Renal pelvis (tissue), 4 donors: ENCODE measurements around the gene HDAC7. TPM values are rescaled to one million over a fixed set of nuclear protein-coding genes. Genes with fewer than 3 reads are reported as not detected.

ENCODE experiments used
- DNase-seq: peaks from one replicate; pipeline ENCODE4 v3.0.0-alpha.2; 2013
- polyA plus RNA-seq, 3 donors: library from polyadenylated mRNA; unstranded; fragments of 120-200 nt; gene quantifications; one replicate each; pipeline ENCODE4 v1.2.1, GENCODE V29; 2013; ENCODE audit not compliant: insufficient read length in 3 of 3

HDAC7 gene
- polyA plus RNA-seq, 3 donors: 80.8 to 93.5 (median 90.2) TPM

DNA sequence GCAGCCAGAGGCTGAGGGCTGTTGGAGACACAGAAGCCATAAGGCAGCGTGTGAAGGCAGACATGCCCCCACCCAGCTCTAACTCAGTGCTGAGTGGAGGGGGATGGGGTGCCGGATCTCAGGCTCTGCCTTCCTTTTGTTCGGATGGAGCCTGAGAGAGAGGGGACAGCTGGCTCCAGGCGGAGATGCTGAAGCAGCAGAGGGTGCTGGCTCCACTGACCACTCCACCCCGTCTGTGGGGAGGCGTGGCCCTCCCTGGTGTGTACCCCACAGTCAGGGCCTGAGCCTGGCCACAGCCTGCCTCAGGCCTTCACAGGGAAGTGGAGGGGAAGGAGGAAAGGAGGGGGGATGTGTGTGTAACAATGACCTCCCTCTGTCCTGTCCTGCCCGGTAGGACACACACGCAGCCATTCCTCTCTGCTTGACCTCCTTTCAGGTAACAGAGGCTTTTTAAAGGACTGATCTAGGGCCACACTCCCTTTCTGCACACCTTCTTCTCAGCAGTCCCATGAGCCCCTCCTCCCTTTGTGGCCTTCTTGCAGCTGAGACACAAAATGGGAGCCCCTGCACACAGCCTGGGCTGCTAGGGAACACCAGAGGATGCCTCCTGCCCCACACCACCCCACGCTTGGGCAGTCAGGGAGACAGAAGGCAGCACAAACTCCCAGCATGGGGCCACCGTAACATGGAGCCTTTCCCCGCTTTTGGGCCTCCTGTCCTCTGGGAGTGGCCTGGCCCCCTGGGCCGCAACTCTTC is 84.8 kb downstream of the HDAC7 start:
- no peak for DNase-seq

DNA sequence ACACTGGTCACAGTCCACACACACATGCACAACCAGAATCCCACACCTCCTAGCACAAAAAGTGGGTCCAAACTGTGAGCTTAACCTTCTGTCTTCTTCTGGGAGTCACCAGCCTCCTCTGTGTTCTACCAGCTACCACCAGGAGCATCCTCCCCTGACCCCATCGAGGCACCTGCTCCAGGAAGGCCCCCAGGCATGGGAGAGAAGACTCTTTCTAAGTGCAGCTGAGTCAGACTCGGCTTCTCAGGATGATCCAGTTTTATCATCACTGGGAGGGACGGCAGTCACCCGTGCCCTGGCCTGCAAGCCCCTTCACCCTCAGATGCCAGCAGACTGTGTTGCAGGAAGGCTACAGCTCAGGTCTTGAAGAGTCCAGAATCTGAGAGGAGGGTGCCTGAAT is 86.6 kb downstream of the HDAC7 start:
- DNase-seq: no peak

Other genes with a start within 250 kb of the HDAC7 start
- 10 to 100 TPM; 42.3 to 44.5 (median 43.5) TPM for gene RPAP3, start 113.9 kb downstream of the HDAC7 start, polyA plus RNA-seq
- under 1 TPM; 0.26 to 0.48 (median 0.46) TPM for gene ENDOU, start 94.4 kb downstream of the HDAC7 start, polyA plus RNA-seq
- gene RAPGEF3, start 61.0 kb downstream of the HDAC7 start, polyA plus RNA-seq: 100 to 1,000 TPM in 1 of 3 donors, 10 to 100 TPM in 2; 67.0 to 100 (median 68.6) TPM
- gene SLC48A1, start 46.7 kb downstream of the HDAC7 start, polyA plus RNA-seq: 10 to 100 TPM; 54.4 to 69.8 (median 55.2) TPM
- 1 to 10 TPM; 3.0 to 4.1 (median 3.7) TPM for gene VDR, start 85.1 kb upstream of the HDAC7 start, polyA plus RNA-seq
- gene TMEM106C, start 143.7 kb upstream of the HDAC7 start, polyA plus RNA-seq: 100 to 1,000 TPM; 128 to 132 (median 132) TPM
- 10 to 100 TPM; 33.7 to 60.3 (median 57.9) TPM for gene COL2A1, start 184.6 kb upstream of the HDAC7 start, polyA plus RNA-seq